ENCODE measurements around the gene AGAP2. TPM values are rescaled to one million over a fixed set of nuclear protein-coding genes. Genes with fewer than 3 reads are reported as not detected.

The AGAP2 gene
- total RNA-seq, 1 experiment from 2014 or later = 5.3 TPM

- Histone ChIP-seq H3K18ac (ENCODE audit: insufficient read length, low read depth, low read length) (no peak overlapping the region), H3K9ac (ENCODE audit: extremely low read depth, insufficient read length, low read length) (no peak overlapping the region), H3K4ac (ENCODE audit: low read depth, low read length) (no peak overlapping the region), H2BK12ac (ENCODE audit: insufficient read length, low read depth, low read length) (no peak overlapping the region), H3K79me2 (ENCODE audit: insufficient read depth, low read length) (no peaks in the 10 kb centered on the region), H4K5ac (ENCODE audit: insufficient read length, low read depth, low read length) (no peak overlapping the region), H2BK20ac (ENCODE audit: low read depth, low read length, poor library complexity, severe bottlenecking) (no peak overlapping the region), H2BK15ac (ENCODE audit: low read depth, low read length) (no peak overlapping the region), H3K79me1 (ENCODE audit: insufficient read depth, low read depth, low read length, poor library complexity, severe bottlenecking) (no peaks in the 10 kb centered on the region), H3K23ac (ENCODE audit: insufficient read length, low read depth, low read length) (no peak overlapping the region), H2BK120ac (ENCODE audit: low read depth, low read length, poor library complexity, severe bottlenecking) (no peak overlapping the region), H3K27ac (ENCODE audit: insufficient read length, low read depth, low read length) (no peak overlapping the region), H4K20me1 (ENCODE audit: control insufficient read depth, insufficient read depth, insufficient read length) (no peaks in the 10 kb centered on the region), H3K56ac (ENCODE audit: insufficient read length, low read depth, low read length) (no peak overlapping the region), H3T11ph (ENCODE audit: low read length) (no peak overlapping the region), H3K27me3 (ENCODE audit: insufficient read depth, low read length) (no peaks in the 10 kb centered on the region), H2AFZ (ENCODE audit: low read length) (no peak overlapping the region), H3K9me3 (ENCODE audit: control insufficient read depth, low read depth, low read length) (no peaks in the 10 kb centered on the region), H3K23me2 (ENCODE audit: insufficient read length, low read depth, low read length, poor library complexity, severe bottlenecking) (no peaks in the 10 kb centered on the region), H3K4me1 (ENCODE audit: insufficient read depth, low read length) (no peaks in the 10 kb centered on the region), H3K14ac (ENCODE audit: insufficient read depth, low read length) (no peak overlapping the region), H2BK5ac (ENCODE audit: insufficient read length, low read length) (no peak overlapping the region), H3K4me2 (ENCODE audit: insufficient read depth, insufficient read length, low read length) (no peak overlapping the region), H4K8ac (replicated peaks; ENCODE audit: insufficient read length, low read depth, low read length) (no peak overlapping the region), H2AK5ac (ENCODE audit: insufficient read length, low read length) (no peak overlapping the region), H4K91ac (ENCODE audit: insufficient read length, low read depth, low read length) (no peak overlapping the region)
- Mint-ChIP-seq H3K36me3 (ENCODE audit: insufficient read depth in 1 of 3, low read depth in 3 of 3) (no peaks in the 10 kb centered on the region; a peak in 1 of 7 replicates), H3K27ac (no peak overlapping the region), H3K27me3 (ENCODE audit: low read depth) (peaks cover 29% of the 10 kb centered on the region), H3K4me1 (no peaks in the 10 kb centered on the region), H3K9me3 (peaks cover 28 to 38% of the 10 kb centered on the region in 2 experiments), H3K4me3 (no peak overlapping the region)
- no CpG with 5 or more reads among the region's 29 CpGs for WGBS (ENCODE audit: extremely low coverage, insufficient read length, low lambda C conversion rate)
- no peak for DNase-seq
- TF ChIP-seq, protein P1, sequence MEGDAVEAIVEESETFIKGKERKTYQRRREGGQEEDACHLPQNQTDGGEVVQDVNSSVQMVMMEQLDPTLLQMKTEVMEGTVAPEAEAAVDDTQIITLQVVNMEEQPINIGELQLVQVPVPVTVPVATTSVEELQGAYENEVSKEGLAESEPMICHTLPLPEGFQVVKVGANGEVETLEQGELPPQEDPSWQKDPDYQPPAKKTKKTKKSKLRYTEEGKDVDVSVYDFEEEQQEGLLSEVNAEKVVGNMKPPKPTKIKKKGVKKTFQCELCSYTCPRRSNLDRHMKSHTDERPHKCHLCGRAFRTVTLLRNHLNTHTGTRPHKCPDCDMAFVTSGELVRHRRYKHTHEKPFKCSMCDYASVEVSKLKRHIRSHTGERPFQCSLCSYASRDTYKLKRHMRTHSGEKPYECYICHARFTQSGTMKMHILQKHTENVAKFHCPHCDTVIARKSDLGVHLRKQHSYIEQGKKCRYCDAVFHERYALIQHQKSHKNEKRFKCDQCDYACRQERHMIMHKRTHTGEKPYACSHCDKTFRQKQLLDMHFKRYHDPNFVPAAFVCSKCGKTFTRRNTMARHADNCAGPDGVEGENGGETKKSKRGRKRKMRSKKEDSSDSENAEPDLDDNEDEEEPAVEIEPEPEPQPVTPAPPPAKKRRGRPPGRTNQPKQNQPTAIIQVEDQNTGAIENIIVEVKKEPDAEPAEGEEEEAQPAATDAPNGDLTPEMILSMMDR (conservative IDR thresholded peaks at IDR 0.05) = no peak
Observed at GRCh38 chr12:57674691-57675090, 63.9 kb downstream of the AGAP2 start.

Small RNA genes lying within 50 kb of the gene (microRNA-seq; reads per million reads assigned to microRNA genes)
- not detected for gene MIR6759 (ENCODE audit: borderline microRNAs expressed)

Other genes starting within 250 kb of the AGAP2 start
- gene DDIT3, start 218.2 kb downstream of the AGAP2 start, total RNA-seq (2021) = 12.8 and 14.1 TPM in 2 replicates
- 66.0 and 66.8 TPM in 2 replicates for gene MBD6, start 215.9 kb downstream of the AGAP2 start, total RNA-seq (2021)
- gene DCTN2, start 191.6 kb downstream of the AGAP2 start, total RNA-seq (2021) = 96.6 and 97.7 TPM in 2 replicates
- gene KIF5A, start 188.7 kb downstream of the AGAP2 start, total RNA-seq (2021) = 17.7 and 18.5 TPM in 2 replicates
- 37.1 and 40.7 TPM in 2 replicates for gene PIP4K2C, start 147.6 kb downstream of the AGAP2 start, total RNA-seq (2021)
- 65.2 and 67.5 TPM in 2 replicates for gene DTX3, start 133.9 kb downstream of the AGAP2 start, total RNA-seq (2021)
- 22.6 and 24.4 TPM in 2 replicates for gene ARHGEF25, start 127.3 kb downstream of the AGAP2 start, total RNA-seq (2021)
- gene B4GALNT1, start 105.5 kb downstream of the AGAP2 start, total RNA-seq (2021) = 2.3 and 2.6 TPM in 2 replicates
- 111 and 112 TPM in 2 replicates for gene OS9, start 44.6 kb downstream of the AGAP2 start, total RNA-seq (2021)
- 18.8 and 20.0 TPM in 2 replicates for gene TSPAN31, start 6.3 kb upstream of the AGAP2 start, total RNA-seq (2021)
- 217 and 218 TPM in 2 replicates for gene CDK4, start 13.6 kb upstream of the AGAP2 start, total RNA-seq (2021)
- 20.5 and 20.9 TPM in 2 replicates for gene MARCHF9, start 16.4 kb upstream of the AGAP2 start, total RNA-seq (2021)
- 6.1 and 6.5 TPM in 2 replicates for gene CYP27B1, start 28.3 kb upstream of the AGAP2 start, total RNA-seq (2021)
- 58.4 and 66.7 TPM in 2 replicates for gene METTL1, start 33.4 kb upstream of the AGAP2 start, total RNA-seq (2021)
- gene EEF1AKMT3, start 33.9 kb upstream of the AGAP2 start, total RNA-seq (2021) = 2.1 and 2.9 TPM in 2 replicates
- gene TSFM, start 44.0 kb upstream of the AGAP2 start, total RNA-seq (2021) = 50.2 and 53.3 TPM in 2 replicates
- 1.9 and 2.2 TPM in 2 replicates for gene AVIL, start 80.0 kb upstream of the AGAP2 start, total RNA-seq (2021)
- 97.5 and 103 TPM in 2 replicates for gene CTDSP2, start 108.0 kb upstream of the AGAP2 start, total RNA-seq (2021)
- 4.7 and 5.1 TPM in 2 replicates for gene ATP23, start 202.8 kb upstream of the AGAP2 start, total RNA-seq (2021)

Data from H9 (cell line).